H1 (cell line): ENCODE data around the gene THTPA. TPM values are rescaled to one million over a fixed set of nuclear protein-coding genes. Genes with fewer than 3 reads are reported as not detected.

Experiments
- ASH2L ChIP-seq: fragments of 200-600, 300-600 bp; sonication (generic); IDR thresholded peaks from one replicate; pipeline ENCODE4 v1.7.1; 2017; ENCODE audit warnings: low read length
- CBX5 ChIP-seq: fragments of 300-800, 300-1000 bp; sonication (generic); IDR thresholded peaks from 2 replicates; pipeline ENCODE4 v1.7.1; 2016; ENCODE audit warnings: antibody characterized with exemption, low read length, low read depth
- CBX8 ChIP-seq: fragments of 300-800, 300-1000 bp; sonication (generic); IDR thresholded peaks from 2 replicates; pipeline ENCODE4 v1.7.1; 2016; ENCODE audit warnings: low read depth, low read length, borderline replicate concordance
- CHD2 ChIP-seq: IDR thresholded peaks from 2 replicates; pipeline ENCODE4 v1.6.1; 2012; ENCODE audit warnings: low read length, improper control_type of control experiment
- EGR1 ChIP-seq: IDR thresholded peaks from 2 replicates; pipeline ENCODE4 v1.6.1; 2011; ENCODE audit warnings: low read depth, low read length, borderline replicate concordance
- GABPA ChIP-seq: IDR thresholded peaks from 2 replicates; pipeline ENCODE4 v1.6.1; 2011; ENCODE audit warnings: mild to moderate bottlenecking, low read length, moderate library complexity, borderline replicate concordance; ENCODE audit not compliant: insufficient read depth
- HDAC2 ChIP-seq, 2 experiments: fragments of 300-600 bp in 1 of 2; sonication (generic) in 1 of 2; IDR thresholded peaks; 2 replicates each; pipeline ENCODE4 v1.6.1; 2011 to 2012; ENCODE audit warnings: low read depth in 2 of 2, low read length in 2 of 2, mild to moderate bottlenecking in 2 of 2, moderate library complexity in 2 of 2, borderline replicate concordance in 1 of 2, inconsistent platforms in 1 of 2
- HDAC6 ChIP-seq: IDR thresholded peaks from one replicate; pipeline ENCODE4 v1.7.1; 2012; ENCODE audit warnings: low read depth, mild to moderate bottlenecking, inconsistent platforms, low read length, moderate library complexity
- JUN ChIP-seq: IDR thresholded peaks from 2 replicates; pipeline ENCODE4 v1.6.1; 2011; ENCODE audit warnings: low read depth, mild to moderate bottlenecking, improper control_type of control experiment, low read length
- KDM5A ChIP-seq: fragments of 200-600 bp; IDR thresholded peaks from 2 replicates; pipeline ENCODE4 v1.7.1; 2012; ENCODE audit warnings: mild to moderate bottlenecking, low read length, inconsistent platforms, mixed read lengths
- NANOG ChIP-seq: IDR thresholded peaks from 2 replicates; pipeline ENCODE4 v1.6.1; 2011; ENCODE audit warnings: low read length, low read depth, mild to moderate bottlenecking, inconsistent platforms; ENCODE audit not compliant: insufficient read depth, poor library complexity, severe bottlenecking
- POU5F1 ChIP-seq: IDR thresholded peaks from 2 replicates; pipeline ENCODE4 v1.6.1; 2011; ENCODE audit warnings: low read depth, mild to moderate bottlenecking, low read length, moderate library complexity
- RAD21 ChIP-seq, 2 experiments: IDR thresholded peaks in 1 of 2; conservative IDR thresholded peaks in 1 of 2; 2 replicates each; pipeline ENCODE4 v1.6.1; 2011; ENCODE audit warnings: low read depth in 2 of 2, low read length in 2 of 2, improper control_type of control experiment in 1 of 2, inconsistent platforms in 1 of 2, mild to moderate bottlenecking in 1 of 2, moderate library complexity in 1 of 2
- RNF2 ChIP-seq: fragments of 200-900, 300-1000 bp; sonication (generic); IDR thresholded peaks from 2 replicates; pipeline ENCODE4 v1.7.1; 2016; ENCODE audit warnings: borderline replicate concordance, low read depth, mild to moderate bottlenecking, antibody characterized with exemption, low read length; ENCODE audit not compliant: poor library complexity, severe bottlenecking; ENCODE audit errors: missing control alignments
- RXRA ChIP-seq: IDR thresholded peaks from 2 replicates; pipeline ENCODE4 v1.6.1; 2011; ENCODE audit warnings: low read depth, mild to moderate bottlenecking, low read length, moderate library complexity; ENCODE audit not compliant: insufficient read depth
- TCF12 ChIP-seq: IDR thresholded peaks from 2 replicates; pipeline ENCODE4 v1.6.1; 2011; ENCODE audit warnings: low read depth, mild to moderate bottlenecking, low read length
- ZNF274 ChIP-seq: IDR thresholded peaks from 2 replicates; pipeline ENCODE4 v1.7.0; 2012; ENCODE audit warnings: low read length, borderline replicate concordance; ENCODE audit errors: extremely low read depth
- polyA plus RNA-seq, 7 experiments: library from polyadenylated mRNA; depleted of rRNA in 3 of 7; stranded (reverse) in 5 of 7; unstranded in 2 of 7; fragments of >200 nt in 5 of 7; fragments of 200-250 nt in 2 of 7; gene quantifications; 1 replicate in 5 of 7; 2 replicates in 1 of 7; 4 replicates in 1 of 7; pipeline versions ENCODE4 v1.2.1 to v1.2.3, GENCODE V29; 2011 to 2013; ENCODE audit warnings: missing spikeins in 2 of 7, mixed read lengths in 2 of 7
- total RNA-seq: library from RNA; stranded (reverse); fragmentation: NEBNext Ultra II Directional; extraction: Animal tissue kit (Norgen Biotek cat#: 25700); gene quantifications from 2 replicates; pipeline ENCODE4 v1.2.1, GENCODE V29; 2021
- TF ChIP-seq, protein P1 (sequence below): IDR thresholded peaks from 2 replicates; pipeline ENCODE4 v1.6.1; 2012; ENCODE audit warnings: inconsistent platforms
- TF ChIP-seq, protein P2 (sequence below): IDR thresholded peaks from 2 replicates; pipeline ENCODE4 v1.6.1; 2012; ENCODE audit warnings: low read length, inconsistent platforms
- TF ChIP-seq, protein P3 (sequence below): IDR thresholded peaks from 2 replicates; pipeline ENCODE4 v1.6.1; 2011; ENCODE audit warnings: low read depth, mild to moderate bottlenecking, low read length; ENCODE audit not compliant: insufficient read depth

THTPA gene
- total and polyA plus RNA-seq, 2 of the 8 experiments (the other 6 are each of a cell fraction or from before 2014, with no cell fraction given): 16.6 to 19.0 TPM

DNA sequence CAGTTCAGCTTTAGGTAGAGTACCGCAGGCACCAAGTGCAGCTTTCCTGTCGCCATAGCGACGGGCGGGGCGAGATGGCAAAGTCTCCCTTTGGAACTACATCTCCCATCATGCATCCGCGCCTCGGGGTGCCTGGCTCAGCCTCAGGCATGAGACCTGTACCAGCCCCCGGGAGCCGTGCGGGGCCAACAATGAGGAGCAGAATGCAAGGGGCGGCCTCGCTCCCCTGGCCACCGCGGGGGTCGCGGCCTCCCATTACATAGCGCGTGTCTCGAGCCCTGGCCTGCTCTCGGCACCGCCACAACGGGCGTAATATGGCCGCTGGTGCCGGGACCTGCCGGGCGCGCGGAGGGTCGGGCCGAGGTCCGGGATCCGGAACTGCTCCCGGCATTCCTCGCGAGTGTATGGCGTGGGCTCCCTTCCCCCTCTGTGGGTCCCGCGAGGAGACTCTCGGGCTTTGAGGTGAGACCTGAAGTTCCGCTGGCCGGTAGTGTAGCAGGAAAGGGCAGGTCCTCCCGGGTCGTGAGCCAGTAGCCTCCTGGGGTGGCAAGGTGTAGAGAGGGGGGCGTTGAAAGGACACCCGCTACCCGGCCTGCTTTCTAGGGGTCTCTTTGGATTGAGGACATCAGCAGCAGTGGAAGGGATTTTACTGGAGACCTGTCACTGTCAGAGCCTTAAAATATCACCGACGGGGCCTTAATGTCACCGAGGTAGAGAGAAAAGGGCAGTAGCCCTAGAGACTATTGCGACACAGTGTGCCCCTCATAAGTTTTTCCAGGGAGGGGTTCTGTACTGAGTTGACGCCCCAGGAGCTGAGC is at the start of gene THTPA (continued):
- TF ChIP-seq CHD2 (peak; percentile 71), HDAC6 (no peak), KDM5A (no peak), JUN (no peak), CBX8 (no peak), ZNF274 (no peak), HDAC2 (IDR thresholded peaks at IDR 0.05; ENCODE audit: borderline replicate concordance in 1 of 2, low read depth in 2 of 2, low read length in 2 of 2) (peak in 1 of 2 experiments; percentile 81; a peak in 1 of 4 replicates), TCF12 (no peak), GABPA (no peak), RAD21 (IDR thresholded peaks at IDR 0.05 in 1 of 2, conservative IDR thresholded peaks at IDR 0.05 in 1 of 2; ENCODE audit: low read depth in 2 of 2, low read length in 2 of 2) (no peak), CBX5 (no peak), RNF2 (no peak), POU5F1 (no peak), NANOG (no peak), RXRA (no peak), EGR1 (no peak), ASH2L (peak; percentile 92)
- TF ChIP-seq, protein P1, sequence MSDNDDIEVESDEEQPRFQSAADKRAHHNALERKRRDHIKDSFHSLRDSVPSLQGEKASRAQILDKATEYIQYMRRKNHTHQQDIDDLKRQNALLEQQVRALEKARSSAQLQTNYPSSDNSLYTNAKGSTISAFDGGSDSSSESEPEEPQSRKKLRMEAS: peak; percentile 47
- TF ChIP-seq, protein P2, sequence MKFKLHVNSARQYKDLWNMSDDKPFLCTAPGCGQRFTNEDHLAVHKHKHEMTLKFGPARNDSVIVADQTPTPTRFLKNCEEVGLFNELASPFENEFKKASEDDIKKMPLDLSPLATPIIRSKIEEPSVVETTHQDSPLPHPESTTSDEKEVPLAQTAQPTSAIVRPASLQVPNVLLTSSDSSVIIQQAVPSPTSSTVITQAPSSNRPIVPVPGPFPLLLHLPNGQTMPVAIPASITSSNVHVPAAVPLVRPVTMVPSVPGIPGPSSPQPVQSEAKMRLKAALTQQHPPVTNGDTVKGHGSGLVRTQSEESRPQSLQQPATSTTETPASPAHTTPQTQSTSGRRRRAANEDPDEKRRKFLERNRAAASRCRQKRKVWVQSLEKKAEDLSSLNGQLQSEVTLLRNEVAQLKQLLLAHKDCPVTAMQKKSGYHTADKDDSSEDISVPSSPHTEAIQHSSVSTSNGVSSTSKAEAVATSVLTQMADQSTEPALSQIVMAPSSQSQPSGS: 0 out of 2 replicates have a peak, but pooled peaks have one; percentile 47
- TF ChIP-seq, protein P3, sequence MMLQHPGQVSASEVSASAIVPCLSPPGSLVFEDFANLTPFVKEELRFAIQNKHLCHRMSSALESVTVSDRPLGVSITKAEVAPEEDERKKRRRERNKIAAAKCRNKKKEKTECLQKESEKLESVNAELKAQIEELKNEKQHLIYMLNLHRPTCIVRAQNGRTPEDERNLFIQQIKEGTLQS: no peak
